Neural progenitor cell (in vitro differentiated cells): ENCODE data around the gene CEBPB.

ENCODE experiments used
- CTCF ChIP-seq: fragments of 200-600 bp; sonication (generic); IDR thresholded peaks from 2 replicates; pipeline ENCODE4 v1.5.1; 2017; ENCODE audit warnings: antibody characterized with exemption, mild to moderate bottlenecking
- EZH2 ChIP-seq: fragments of 200-600 bp; sonication (generic); IDR thresholded peaks from 2 replicates; pipeline ENCODE4 v1.6.1; 2017; ENCODE audit warnings: antibody characterized with exemption, mild to moderate bottlenecking, moderate library complexity

- TF ChIP-seq CTCF (no peak), EZH2 (no peak)
Observed at GRCh38 chr20:50195524-50196120, 5.0 kb downstream of the CEBPB start.
